ENCODE measurements around the gene MED13. TPM values are rescaled to one million over a fixed set of nuclear protein-coding genes. Genes with fewer than 3 reads are reported as not detected.
"Not testable (repeated sequence)": the region's sequence is repeated elsewhere in the genome, so short reads cannot be mapped to it uniquely, and the experiment has no call there.

The MED13 gene
- total RNA-seq, 1 experiment from 2014 or later = 96.0 TPM

GRCh38 chr17:61915162-61915561 lies 149.9 kb downstream of the MED13 start:
- H3K27ac ChIP-seq (ENCODE audit: low read depth, low read length); DNase-seq (ENCODE audit: low read depth, low spot score); H2AFZ ChIP-seq (ENCODE audit: low read depth, low read length, poor library complexity, severe bottlenecking); intact Hi-C loops (cut with micrococcal nuclease); H3K9me3 ChIP-seq (ENCODE audit: control insufficient read depth in 1 of 2, insufficient read depth in 1 of 2, low read depth in 1 of 2, low read length in 2 of 2); RAD21 ChIA-PET (ENCODE audit: low non-redundant PET in 1 of 2, low total read pairs in 2 of 2, uncharacterized antibody in 2 of 2, unreplicated experiment in 2 of 2); H3K27me3 ChIP-seq (ENCODE audit: insufficient read depth, low read length); H3K9me2 ChIP-seq (ENCODE audit: insufficient read depth); H3K9ac ChIP-seq (ENCODE audit: low read length); H3K4me1 ChIP-seq (ENCODE audit: control insufficient read depth in 1 of 2, insufficient read depth in 2 of 2, low read length in 2 of 2); H3K4me3 ChIP-seq (replicated peaks in 1 of 2; ENCODE audit: low read depth in 1 of 2, low read length in 2 of 2); H4K20me1 ChIP-seq (ENCODE audit: insufficient read depth); CTCF ChIA-PET; BruUV-seq (replicated peaks); H3K4me2 ChIP-seq (ENCODE audit: low read length); ATAC-seq; POLR2A ChIA-PET: not testable (repeated sequence)
- H3K36me3 ChIP-seq (ENCODE audit: control insufficient read depth in 1 of 2, insufficient read depth in 2 of 2, low read length in 2 of 2) = peaks cover 21 to 36% of the 10 kb centered on the region in 2 experiments
- peaks cover 27% of the 10 kb centered on the region for H3K79me2 ChIP-seq (ENCODE audit: insufficient read depth, low read length)

- DNase-seq (ENCODE audit: low read depth, low spot score) (no peak), ATAC-seq (no peak)
- Histone ChIP-seq H3K36me3 (ENCODE audit: control insufficient read depth in 1 of 2, insufficient read depth in 2 of 2, low read length in 2 of 2) (peaks cover 45 to 59% of the 10 kb centered on the region in 2 experiments), H3K9me3 (ENCODE audit: control insufficient read depth in 1 of 2, insufficient read depth in 1 of 2, low read depth in 1 of 2, low read length in 2 of 2) (no peaks in the 10 kb centered on the region), H3K4me2 (ENCODE audit: low read length) (no peak overlapping the region), H3K27me3 (ENCODE audit: insufficient read depth, low read length) (no peaks in the 10 kb centered on the region), H3K9ac (ENCODE audit: low read length) (no peak overlapping the region), H2AFZ (ENCODE audit: low read depth, low read length, poor library complexity, severe bottlenecking) (no peak overlapping the region), H3K9me2 (ENCODE audit: insufficient read depth) (no peaks in the 10 kb centered on the region), H3K79me2 (ENCODE audit: insufficient read depth, low read length) (no peaks in the 10 kb centered on the region), H4K20me1 (ENCODE audit: insufficient read depth) (no peaks in the 10 kb centered on the region), H3K27ac (ENCODE audit: low read depth, low read length) (no peak overlapping the region), H3K4me3 (replicated peaks in 1 of 2; ENCODE audit: low read depth in 1 of 2, low read length in 2 of 2) (no peak overlapping the region), H3K4me1 (ENCODE audit: control insufficient read depth in 1 of 2, insufficient read depth in 2 of 2, low read length in 2 of 2) (no peaks in the 10 kb centered on the region)
- BruUV-seq (replicated peaks) = no TSS peak
- intact Hi-C loops (cut with micrococcal nuclease) = no loop called here
- POLR2A ChIA-PET = interaction anchor here (0.7 kb wide), 1 partner anchor 308 kb away, joined by 4 read pairs; no protein-coding TSS in a partner anchor
- RAD21 ChIA-PET (ENCODE audit: low non-redundant PET in 1 of 2, low total read pairs in 2 of 2, uncharacterized antibody in 2 of 2, unreplicated experiment in 2 of 2) = no interaction called here
- TF ChIP-seq SIN3A (IDR thresholded peaks at IDR 0.05; ENCODE audit: low read depth) (no peak), ATF3 (IDR thresholded peaks at IDR 0.05) (no peak)
- CTCF ChIA-PET = no interaction called here
These were observed 156.6 kb downstream of the MED13 start for GRCh38 chr17:61908292-61909037.

All from HCT116 (cell line).